ENCODE data around the gene ZDHHC9.

Gene ZDHHC9

GRCh38 chrX:129843459-129844306 lies at the start of gene ZDHHC9:
Gene ZDHHC9, minus strand, starts transcription at chrX:129843886. Its CDS starts 1,941 bp downstream, at chrX:129841945.
- TF ChIP-seq EZH2phosphoT487 (IDR thresholded peaks at IDR 0.05; ENCODE audit: low read length) (no peak), EZH2 (optimal IDR thresholded peaks at IDR 0.05; ENCODE audit: low read depth, low read length) (no peak), CTCF (IDR thresholded peaks at IDR 0.05; ENCODE audit: low read length) (no peak)
- peak within 1 kb of the TSS; percentile 84 for H3K4me2 ChIP-seq (ENCODE audit: low read depth, low read length)
- H3K9me2 ChIP-seq (replicated peaks; ENCODE audit: insufficient read depth, low read length): no peaks in the 10 kb centered on the region
- H4K20me1 ChIP-seq (ENCODE audit: insufficient read depth, low read length): no peaks in the 10 kb centered on the region
- peak within 1 kb of the TSS; percentile 78 for H2AFZ ChIP-seq (ENCODE audit: low read length)
- peak within 1 kb of the TSS; percentile 71 for H3K4me3 ChIP-seq (ENCODE audit: low read length)
- H3K27me3 ChIP-seq (replicated peaks; ENCODE audit: insufficient read depth, low read length): no peaks in the 10 kb centered on the region
- no peak within 1 kb of the TSS for H3K27ac ChIP-seq (ENCODE audit: low read length)
- no peaks in the 10 kb centered on the region for H3K4me1 ChIP-seq (ENCODE audit: low read length)
- no peaks in the 10 kb centered on the region for H3K36me3 ChIP-seq (replicated peaks; ENCODE audit: insufficient read depth, low read length)
- peak within 1 kb of the TSS; percentile 68; the same call in 1 of the 2 replicates for H3K9ac ChIP-seq (ENCODE audit: low read length)
- H3F3A ChIP-seq (ENCODE audit: insufficient read depth, low read length): peaks cover 5% of the 10 kb centered on the region; the same call in 1 of the 2 replicates
- 0 out of 2 replicates have a peak, but pooled peaks cover 5% of the 10 kb centered on the region for H3K79me2 ChIP-seq (ENCODE audit: low read length)
- DNase-seq: peak; percentile 78
- H3K9me3 ChIP-seq (replicated peaks; ENCODE audit: insufficient read depth, low read length): no peaks in the 10 kb centered on the region

- Histone ChIP-seq H3K9me2 (replicated peaks; ENCODE audit: insufficient read depth, low read length) (no peaks in the 10 kb centered on the region), H3K27ac (ENCODE audit: low read length) (no peak overlapping the region), H3K27me3 (replicated peaks; ENCODE audit: insufficient read depth, low read length) (no peaks in the 10 kb centered on the region), H3K4me3 (ENCODE audit: low read length) (no peak overlapping the region), H3K4me1 (ENCODE audit: low read length) (no peaks in the 10 kb centered on the region), H3K79me2 (ENCODE audit: low read length) (no peaks in the 10 kb centered on the region), H3F3A (ENCODE audit: insufficient read depth, low read length) (no peaks in the 10 kb centered on the region), H3K9ac (ENCODE audit: low read length) (no peak overlapping the region), H3K9me3 (replicated peaks; ENCODE audit: insufficient read depth, low read length) (no peaks in the 10 kb centered on the region), H4K20me1 (ENCODE audit: insufficient read depth, low read length) (no peaks in the 10 kb centered on the region), H3K36me3 (replicated peaks; ENCODE audit: insufficient read depth, low read length) (no peaks in the 10 kb centered on the region), H3K4me2 (ENCODE audit: low read depth, low read length) (no peak overlapping the region), H2AFZ (ENCODE audit: low read length) (no peak overlapping the region)
- no peak for DNase-seq
- no peak for TF ChIP-seq EZH2phosphoT487 (IDR thresholded peaks at IDR 0.05; ENCODE audit: low read length)
- no peak for TF ChIP-seq CTCF (IDR thresholded peaks at IDR 0.05; ENCODE audit: low read length)
- TF ChIP-seq EZH2 (optimal IDR thresholded peaks at IDR 0.05; ENCODE audit: low read depth, low read length): no peak
These were observed 33.7 kb upstream of the ZDHHC9 start for GRCh38 chrX:129877401-129877800.

- Histone ChIP-seq H3F3A (ENCODE audit: insufficient read depth, low read length) (no peaks in the 10 kb centered on the region), H3K4me1 (ENCODE audit: low read length) (no peaks in the 10 kb centered on the region), H3K27me3 (replicated peaks; ENCODE audit: insufficient read depth, low read length) (no peaks in the 10 kb centered on the region), H3K4me3 (ENCODE audit: low read length) (no peak overlapping the region), H3K4me2 (ENCODE audit: low read depth, low read length) (no peak overlapping the region), H3K9me3 (replicated peaks; ENCODE audit: insufficient read depth, low read length) (no peaks in the 10 kb centered on the region), H3K36me3 (replicated peaks; ENCODE audit: insufficient read depth, low read length) (no peaks in the 10 kb centered on the region), H3K27ac (ENCODE audit: low read length) (no peak overlapping the region), H3K79me2 (ENCODE audit: low read length) (no peaks in the 10 kb centered on the region), H3K9ac (ENCODE audit: low read length) (no peak overlapping the region), H4K20me1 (ENCODE audit: insufficient read depth, low read length) (no peaks in the 10 kb centered on the region), H2AFZ (ENCODE audit: low read length) (no peak overlapping the region), H3K9me2 (replicated peaks; ENCODE audit: insufficient read depth, low read length) (no peaks in the 10 kb centered on the region)
- DNase-seq: no peak
- no peak for TF ChIP-seq EZH2 (optimal IDR thresholded peaks at IDR 0.05; ENCODE audit: low read depth, low read length)
- TF ChIP-seq CTCF (IDR thresholded peaks at IDR 0.05; ENCODE audit: low read length): no peak
- TF ChIP-seq EZH2phosphoT487 (IDR thresholded peaks at IDR 0.05; ENCODE audit: low read length): no peak
These were observed 33.2 kb upstream of the ZDHHC9 start for GRCh38 chrX:129876771-129877305.

Data from MM.1S (cell line).